HG02973 (cell line): ENCODE results near the gene THTPA.
A peak's percentile ranks its signal among the peaks of the same experiment; 100 is the strongest.

Source experiments
- ATAC-seq: cut with Tn5 transposase; IDR thresholded peaks from one replicate; pipeline ENCODE4 v1.9.1; 2021; ENCODE audit warnings: moderate library complexity; ENCODE audit not compliant: unreplicated experiment

THTPA gene

GRCh38 chr14:23566778-23567185 lies 10.7 kb downstream of the THTPA start:
- ATAC-seq: no peak

GRCh38 chr14:23567186-23568020 lies 11.3 kb downstream of the THTPA start, which contains the start of gene AP1G2:
Gene AP1G2, minus strand, starts transcription at chr14:23567791. Its CDS starts 477 bp downstream, at chr14:23567314.
- ATAC-seq: peak; percentile 75

GRCh38 chr14:23568021-23568599 lies 12.0 kb downstream of the THTPA start:
- no peak for ATAC-seq

DNA sequence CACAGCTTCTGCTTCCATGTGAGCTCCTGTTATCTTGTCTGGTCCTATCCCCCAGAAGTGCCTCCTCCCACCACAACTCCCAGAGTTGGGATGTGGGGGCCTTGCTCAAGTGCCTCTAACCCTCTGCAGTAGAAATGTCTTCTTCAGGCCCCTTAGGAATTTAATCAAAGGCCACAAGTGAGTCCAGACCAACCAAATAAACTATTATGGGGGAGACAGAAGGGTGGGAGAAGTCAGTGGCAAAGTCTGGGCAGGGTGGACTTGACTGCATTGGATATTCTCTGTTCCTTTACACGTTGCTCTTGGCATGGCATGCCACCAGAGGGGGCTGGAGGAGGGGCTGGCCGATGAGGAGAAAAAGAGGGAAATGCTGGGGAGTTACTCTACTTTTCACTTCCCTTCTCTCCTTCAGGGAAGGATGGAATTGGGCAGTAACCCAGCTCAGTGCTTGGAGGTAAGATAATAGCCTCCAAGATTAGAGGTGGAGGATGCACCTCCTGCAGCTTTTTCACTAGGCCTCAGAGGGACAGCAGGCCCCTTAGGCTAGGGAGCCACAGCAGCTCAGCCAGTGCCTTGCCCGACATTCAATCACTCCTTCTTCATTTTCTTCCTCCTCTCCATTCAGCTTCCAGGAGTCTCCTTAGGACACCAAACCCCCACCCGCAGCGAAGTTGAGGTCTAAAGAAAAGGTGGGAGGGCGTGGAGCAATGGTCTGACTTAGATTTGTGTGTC lies 12.7 kb downstream of the THTPA start:
- ATAC-seq: no peak

GRCh38 chr14:23569443-23570151 lies 13.5 kb downstream of the THTPA start:
- no peak for ATAC-seq

- no peak for ATAC-seq
These were observed 14.9 kb downstream of the THTPA start for GRCh38 chr14:23570806-23571483.

- ATAC-seq: no peak
These were observed 15.8 kb downstream of the THTPA start for GRCh38 chr14:23571701-23572523.

GRCh38 chr14:23572524-23572828 lies 16.4 kb downstream of the THTPA start:
- no peak for ATAC-seq

- ATAC-seq: no peak
These were observed 16.8 kb downstream of the THTPA start for GRCh38 chr14:23572836-23573235.

GRCh38 chr14:23573384-23574015 lies 17.4 kb downstream of the THTPA start:
- ATAC-seq: no peak

DNA sequence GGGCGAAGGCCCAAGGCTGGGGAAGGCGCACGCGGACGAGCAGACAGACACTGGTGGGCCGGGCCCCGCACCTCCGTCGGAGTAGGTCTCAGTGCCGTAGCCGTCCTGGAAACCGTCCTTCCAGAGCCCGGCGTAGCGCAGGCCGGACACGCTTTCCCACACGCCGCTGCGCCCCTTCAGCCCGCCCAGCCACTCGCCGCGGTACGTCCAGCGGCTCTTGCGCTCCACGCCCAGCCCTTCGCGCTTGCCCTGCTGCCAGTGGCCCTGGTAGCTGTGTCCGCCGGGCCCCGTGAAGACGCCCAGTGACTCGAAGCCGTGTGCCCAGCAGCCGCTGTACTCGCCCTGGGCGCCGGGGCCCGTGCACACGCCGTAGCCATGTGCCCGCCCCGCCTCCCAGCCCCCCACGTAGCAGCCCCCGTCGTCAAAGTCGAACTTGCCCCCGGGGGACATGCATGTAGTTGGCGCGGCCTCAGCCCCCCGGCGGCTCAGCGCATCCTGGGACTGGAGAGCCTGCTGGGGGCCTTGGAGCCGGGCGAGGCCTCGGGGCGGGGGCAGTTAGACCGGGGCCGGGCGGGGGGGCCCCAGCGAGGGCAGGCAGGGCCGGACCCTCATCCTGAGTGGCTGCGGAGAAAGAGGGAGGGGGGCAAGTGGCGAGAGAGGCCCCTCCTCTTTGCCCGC lies 21.1 kb downstream of the THTPA start:
- no peak for ATAC-seq

- no peak for ATAC-seq
These were observed 21.8 kb downstream of the THTPA start for GRCh38 chr14:23577710-23578392.

DNA sequence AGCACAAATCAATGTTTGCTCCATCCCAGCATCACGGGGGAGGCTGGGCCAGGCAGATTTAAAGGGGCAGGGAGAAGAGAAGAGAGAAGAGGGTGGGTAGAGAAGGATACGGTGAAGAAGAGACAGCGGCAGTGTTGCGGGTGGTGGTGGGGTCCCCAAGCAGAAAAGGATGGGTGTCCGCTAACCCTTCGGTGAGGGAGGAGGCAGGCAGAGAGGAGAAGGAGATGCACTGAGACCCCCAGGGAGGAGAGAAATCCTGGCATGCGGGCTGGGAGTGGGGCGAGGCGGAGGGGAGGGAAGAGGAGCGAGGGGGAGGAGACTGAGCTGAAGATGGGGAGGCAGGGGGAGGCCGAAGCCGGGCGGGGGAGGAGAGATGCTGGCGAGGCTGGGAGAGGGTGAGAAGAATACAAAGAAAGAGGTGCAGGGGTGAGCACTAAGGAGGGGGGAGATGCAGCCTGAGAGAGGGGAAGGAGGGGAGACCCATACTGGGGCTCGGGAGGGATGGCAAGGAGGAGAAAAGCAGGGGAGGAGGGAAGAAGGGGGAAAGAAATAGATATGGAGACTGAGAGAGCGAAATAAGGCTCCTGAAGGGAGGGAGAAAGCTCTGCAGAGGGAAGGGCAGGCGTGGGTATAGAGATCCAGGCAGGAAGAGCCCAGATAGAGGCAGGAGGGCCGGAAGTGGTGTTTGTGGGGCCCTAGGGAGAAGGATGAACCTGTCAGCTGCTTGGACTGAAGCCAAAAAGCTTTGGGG lies 22.7 kb downstream of the THTPA start, which contains the start of gene JPH4:
JPH4 (minus strand) TSS at position 231 of the 751 bp plus-strand sequence. CDS start 1,337 bp downstream, outside the sequence.
- no peak for ATAC-seq

- ATAC-seq: no peak
These were observed 23.2 kb downstream of the THTPA start for GRCh38 chr14:23579311-23579630.

DNA sequence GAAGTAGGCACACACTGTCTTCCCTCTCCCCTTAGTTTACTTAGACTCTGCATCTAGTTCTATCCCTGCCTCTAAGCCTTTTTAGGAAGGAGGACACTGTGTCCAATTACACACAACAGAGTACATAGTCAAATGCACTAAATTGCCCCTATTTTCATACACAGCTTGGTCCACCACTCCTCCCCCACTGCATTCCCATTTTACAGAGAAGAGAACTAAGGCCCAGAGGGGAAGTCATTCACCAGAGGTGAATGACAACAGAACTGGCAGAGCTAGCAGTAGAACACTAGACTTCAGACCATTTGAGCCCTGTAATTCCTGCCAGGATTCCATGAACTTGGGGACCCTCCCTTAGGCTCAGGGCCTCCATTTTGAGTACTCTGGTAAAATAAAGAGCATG lies 23.7 kb downstream of the THTPA start:
- no peak for ATAC-seq

GRCh38 chr14:23580152-23580926 lies 24.3 kb downstream of the THTPA start:
- ATAC-seq: no peak

DNA sequence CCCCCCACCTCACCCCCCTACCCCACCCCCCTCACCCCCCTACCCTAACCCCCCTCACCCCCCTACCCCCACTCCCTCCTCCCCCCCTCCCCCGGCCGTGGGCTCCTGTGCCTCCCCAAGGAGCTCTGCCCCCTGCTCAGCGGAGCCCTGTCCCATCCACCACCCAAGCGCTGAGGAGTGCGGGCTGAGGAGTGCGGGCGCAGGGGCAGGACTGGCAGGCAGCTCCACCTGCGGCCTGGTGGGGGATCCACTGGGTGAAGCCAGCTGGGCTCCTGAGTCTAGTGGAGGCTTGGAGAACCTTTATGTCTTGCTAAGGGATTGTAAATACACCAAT lies 24.8 kb downstream of the THTPA start:
- no peak for ATAC-seq
